HTERT RPE-1 (cell line): ENCODE measurements around the gene TOP2B.

Experiments
- in situ Hi-C: fragments of 300-500 bp; cut with MboI; formaldehyde crosslinking; loops from 4 replicates; pipeline ENCODE4 v1.14.3; 2020; ENCODE audit warnings: low sequenced_read_pairs

TOP2B gene

DNA sequence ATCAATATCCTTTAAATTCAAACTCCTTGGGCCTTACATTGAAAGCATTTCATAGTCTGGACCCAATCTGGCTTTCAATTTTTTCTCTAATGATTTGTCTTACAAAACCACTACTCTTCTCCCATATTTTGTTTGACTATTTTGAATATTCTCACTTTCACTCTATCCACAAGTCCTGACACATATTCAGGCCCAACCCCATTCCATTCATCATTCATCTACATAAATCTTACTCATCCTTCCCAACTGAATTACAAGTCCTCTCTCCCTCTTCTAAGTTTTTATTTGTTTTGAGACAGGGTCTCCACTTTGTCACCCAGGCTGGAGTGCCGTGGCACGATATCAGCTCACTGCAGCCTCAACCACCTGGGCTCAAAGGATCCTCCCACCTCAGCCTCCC lies 43.6 kb downstream of the TOP2B start:
- in situ Hi-C loops = no loop called here

DNA sequence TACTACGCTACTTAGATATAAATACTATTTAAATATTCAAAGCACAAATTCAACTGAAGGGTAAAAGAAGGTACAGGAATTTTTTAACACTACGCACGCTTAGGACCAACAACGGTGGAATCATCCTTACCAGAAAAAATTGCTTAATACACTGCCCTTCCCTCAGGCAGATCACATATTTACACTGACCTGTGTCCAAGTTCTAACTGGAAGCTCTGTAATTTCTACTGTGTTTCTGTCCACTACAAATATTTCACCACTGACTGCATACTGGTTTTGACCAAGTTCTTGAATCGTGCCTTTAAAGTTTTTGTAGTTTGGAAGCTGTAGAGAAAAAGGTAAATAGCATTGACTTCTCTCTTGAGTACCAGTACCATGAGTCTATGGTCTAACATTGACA lies 44.2 kb downstream of the TOP2B start:
- in situ Hi-C loops = no loop called here

DNA sequence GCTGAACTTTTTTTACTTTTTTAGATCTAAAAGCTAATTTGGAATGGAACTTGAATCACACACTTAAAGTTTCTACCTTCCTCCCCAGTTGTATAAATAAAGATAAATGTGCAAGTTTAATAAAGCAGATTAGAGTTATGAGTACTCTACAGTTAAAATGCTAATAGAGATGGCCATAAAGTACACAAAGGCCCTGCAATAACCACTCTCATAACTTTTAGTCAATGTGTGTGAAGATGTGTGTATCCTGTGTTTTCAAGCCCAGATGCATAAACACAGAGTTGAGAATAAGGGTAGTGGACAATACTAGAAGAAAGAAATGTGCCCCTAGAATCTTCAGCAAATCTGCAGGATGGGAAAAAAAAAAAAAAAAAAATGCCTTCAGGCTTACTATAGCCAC lies 45.3 kb downstream of the TOP2B start:
- in situ Hi-C loops = no loop called here

DNA sequence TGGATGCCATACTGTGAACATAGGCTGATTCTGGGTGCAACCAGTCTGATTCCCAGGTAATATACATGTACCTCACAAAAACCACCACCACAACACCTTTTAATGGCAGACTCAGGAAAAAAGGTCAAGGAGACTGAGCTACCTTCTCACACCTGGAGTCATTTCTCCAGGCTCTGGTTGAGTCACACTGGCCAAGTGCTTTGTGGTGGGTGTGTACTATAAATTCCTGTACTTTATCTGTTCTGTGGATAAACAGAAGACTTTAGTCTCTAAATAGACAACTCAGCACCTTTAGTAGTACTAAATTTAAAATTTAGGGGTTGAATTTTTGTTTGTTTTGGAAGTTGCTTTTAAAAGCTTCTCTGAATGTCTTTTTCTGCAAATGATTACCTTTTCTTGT lies 46.7 kb downstream of the TOP2B start:
- in situ Hi-C loops = no loop called here

DNA sequence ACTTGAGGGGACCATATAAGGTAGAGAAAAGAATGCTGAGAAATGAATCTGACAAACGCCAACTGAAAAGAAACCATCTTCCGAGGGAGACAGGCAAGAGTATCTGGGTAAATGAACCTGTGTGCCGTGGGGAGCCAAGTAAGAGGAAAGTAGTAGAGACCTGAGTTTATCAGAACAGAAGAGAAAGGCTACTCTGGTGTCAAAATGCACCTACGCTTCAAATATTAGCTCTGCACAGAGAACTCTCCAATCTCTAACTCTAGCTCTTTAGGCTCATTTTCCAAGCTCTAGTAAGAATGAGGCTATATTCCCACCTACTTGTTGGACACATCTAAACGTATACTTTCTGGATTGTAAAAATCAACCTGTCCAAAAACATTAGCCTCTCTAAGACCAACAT lies 53.5 kb downstream of the TOP2B start:
- in situ Hi-C loops = no loop called here

DNA sequence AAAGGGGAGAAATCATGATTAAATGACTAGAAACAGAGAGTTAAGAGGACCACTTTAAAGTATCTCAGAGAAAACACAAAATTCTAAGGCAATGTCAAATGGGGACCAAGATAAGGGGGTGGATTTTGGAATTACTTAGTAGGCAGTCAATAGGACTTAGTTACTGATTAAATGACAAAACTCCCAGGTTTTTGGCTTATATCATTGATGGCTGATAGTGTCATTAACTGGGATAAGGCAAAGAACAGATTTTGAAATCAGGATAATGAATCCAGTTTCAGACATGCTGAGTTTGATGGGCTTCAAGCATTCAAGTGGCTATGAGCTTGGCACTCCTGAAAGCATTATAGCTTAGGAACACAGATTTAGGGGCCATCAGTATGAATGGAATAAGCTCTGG lies 53.9 kb downstream of the TOP2B start:
- in situ Hi-C loops = no loop called here

DNA sequence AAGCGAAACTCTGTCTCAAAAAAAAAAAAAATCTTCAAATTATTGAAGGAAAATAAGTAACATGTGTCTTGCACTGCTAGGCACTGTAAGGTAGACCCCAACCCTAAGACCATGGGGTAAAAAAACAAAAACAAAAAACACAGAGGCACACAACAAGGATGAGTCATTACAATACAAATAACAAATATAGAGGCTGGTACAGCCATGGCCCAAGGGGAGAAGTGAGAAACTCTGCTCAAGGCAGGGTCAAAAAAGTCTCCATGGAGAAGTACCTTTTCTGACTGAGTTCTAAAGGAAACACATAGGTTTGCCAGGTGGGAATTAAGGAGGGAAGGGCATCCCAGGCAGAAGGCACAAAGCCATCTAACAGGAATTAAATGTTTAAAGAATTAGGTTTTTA lies 54.5 kb downstream of the TOP2B start:
- in situ Hi-C loops = no loop called here

DNA sequence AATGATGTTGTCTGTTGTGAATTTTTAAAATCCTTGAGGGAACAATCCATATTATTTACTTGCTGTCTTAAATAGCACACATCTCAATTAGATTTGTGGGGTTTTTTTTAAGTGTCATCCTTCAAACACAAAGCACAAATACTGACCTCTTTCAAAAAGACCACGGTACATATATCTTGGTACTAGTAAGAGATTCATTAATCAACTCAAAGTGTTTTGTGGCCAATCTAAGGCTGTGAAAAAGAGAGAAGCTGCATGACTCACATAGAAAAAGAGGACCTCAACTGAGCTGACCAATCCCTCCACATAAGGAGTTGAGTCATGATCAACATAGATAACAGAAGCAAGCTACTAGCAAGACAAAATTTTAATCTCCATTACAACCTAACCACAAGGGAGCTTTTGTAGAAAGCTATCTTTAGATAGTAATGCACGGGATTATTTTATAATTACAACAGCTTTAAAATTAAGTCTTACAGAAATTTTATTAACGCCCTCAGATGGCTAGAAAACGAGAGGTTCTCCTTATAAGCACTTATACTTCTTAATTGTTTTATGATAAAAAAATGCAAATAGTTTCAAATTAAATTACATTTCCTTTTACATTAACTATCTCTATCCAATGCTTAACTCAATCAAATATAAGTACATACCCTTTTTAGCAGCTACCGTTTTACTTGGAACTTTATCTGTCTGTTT lies 60.5 kb downstream of the TOP2B start:
- in situ Hi-C loops = no loop called here

DNA sequence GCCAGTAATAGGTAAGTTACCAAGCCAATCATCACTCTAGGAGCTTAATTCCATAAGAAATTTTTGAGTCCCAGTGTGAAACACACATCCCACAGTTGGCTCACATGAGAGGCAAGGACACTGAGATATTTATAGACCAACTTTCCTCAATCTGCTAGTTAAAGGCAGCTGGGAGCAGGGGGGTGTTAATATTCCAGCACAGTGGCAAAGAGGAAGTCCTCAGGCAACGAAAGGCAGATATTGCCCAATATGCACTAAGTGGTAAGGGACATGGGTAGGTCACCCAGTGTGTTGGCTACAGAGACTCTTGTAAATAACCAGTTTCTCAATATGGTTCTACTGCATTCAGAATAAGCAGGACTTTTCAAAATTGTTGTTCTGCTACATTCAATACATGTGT lies 61.0 kb downstream of the TOP2B start:
- in situ Hi-C loops = no loop called here

DNA sequence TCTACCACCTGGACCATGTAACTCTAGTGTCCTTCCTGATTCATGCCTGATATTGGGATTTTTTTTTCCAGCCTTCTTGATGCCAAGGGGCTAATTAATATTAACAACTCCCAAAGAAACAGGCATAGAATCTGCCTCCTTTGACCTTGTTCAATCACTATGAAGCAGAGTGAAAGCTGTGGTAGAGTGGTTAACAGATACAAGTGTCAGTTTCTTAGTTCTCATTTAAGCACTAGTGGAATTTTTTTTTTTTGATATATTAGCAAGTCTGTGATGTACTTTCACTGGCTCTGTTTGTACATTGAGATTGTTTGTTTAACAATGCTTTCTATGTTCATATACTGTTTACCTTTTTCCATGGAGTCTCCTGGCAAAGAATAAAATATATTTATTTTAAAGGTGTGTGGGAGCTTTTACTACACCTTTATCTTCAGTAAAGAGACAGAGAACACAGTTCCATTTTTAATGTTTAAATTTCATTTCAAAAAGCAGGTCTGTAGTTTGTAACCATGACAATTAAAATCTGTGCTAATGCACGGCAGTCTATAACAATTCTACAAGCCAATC lies 67.1 kb downstream of the TOP2B start:
- in situ Hi-C loops = no loop called here

DNA sequence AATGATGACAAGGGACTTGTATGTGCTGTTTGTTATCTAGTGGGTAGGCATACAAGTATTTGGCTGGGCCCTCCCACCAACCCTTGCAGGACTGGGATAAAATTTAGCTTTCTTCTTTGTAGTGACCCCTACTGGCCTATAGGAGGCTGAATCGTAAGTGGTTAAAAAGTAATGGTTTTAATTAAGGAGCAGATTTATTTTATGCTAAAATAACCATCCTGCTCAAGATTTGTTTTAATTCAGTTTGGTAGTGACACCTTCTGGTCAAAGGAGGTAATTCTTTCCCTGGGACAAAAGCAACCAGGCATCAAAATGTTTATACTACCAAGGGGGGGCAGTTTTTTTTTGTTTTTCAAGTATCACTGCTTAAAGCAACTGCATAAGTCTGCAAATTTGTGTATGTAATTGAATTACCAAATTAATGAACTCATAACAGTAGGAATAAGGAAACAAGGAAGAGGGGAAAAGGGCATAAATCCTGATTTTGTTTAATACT lies 70.7 kb downstream of the TOP2B start:
- in situ Hi-C loops = no loop called here

DNA sequence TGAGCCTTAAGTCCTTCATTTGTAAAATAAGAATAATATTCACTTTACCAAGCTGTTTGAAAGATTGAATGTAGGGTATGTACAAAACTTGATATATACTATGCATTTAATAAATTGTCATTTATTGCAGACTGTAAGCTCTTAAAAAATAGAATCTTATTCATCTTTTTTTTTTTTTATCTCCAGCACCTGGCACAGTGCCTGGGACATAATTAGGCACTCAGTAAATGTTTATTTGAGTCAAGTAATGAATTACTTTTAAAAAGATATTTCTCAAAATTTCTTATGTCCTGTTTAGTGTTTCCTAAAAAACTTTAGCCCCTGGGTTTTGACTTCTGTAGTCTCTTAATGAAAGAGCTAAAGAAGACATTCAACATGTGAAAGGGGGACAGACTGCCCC lies 71.7 kb downstream of the TOP2B start:
- in situ Hi-C loops = no loop called here

DNA sequence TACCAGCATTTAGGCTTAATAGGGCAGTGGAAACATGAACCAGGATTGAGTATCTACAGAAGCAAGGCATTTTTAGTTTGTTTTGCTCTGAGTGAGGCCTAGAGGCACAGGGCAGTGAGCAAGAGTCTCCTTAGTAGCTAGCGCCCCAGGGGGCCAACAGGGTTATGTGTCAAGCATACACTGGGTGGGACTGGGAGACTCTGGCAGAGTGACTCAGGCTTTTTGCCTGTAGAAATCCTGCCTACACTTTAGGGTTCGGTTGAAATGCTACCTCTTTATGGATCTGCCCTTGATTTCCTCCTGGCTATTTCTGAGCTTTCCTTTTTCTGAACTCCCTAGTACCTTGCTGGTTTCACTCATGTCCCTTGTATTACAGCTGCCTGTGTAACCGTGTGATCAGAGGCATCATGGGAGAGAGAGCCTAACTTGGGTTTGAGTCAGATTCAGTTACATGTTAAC lies 72.2 kb downstream of the TOP2B start:
- in situ Hi-C loops = no loop called here

DNA sequence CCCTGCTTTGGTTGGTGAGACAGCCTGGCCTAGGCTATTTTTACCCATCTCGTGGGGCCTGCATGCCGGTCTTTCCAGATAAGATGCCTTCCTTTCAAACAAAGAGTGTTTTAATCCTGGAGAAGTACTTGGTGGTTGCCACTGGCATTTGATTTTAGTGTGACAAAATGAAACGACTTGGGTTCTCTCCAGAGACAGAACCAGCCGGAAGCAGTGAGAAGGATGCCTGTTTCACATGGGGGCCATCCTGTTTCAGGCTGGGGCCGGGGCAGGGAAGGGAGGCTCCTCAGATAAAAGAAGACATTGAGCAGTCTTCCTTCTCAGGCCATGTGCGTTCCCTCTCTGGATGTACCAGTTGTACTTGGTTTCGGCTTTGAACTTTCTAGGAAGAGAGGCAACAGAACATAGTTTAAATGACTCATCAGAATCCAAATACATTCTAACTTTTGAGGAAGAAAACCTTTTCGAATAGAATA lies 74.9 kb downstream of the TOP2B start:
- in situ Hi-C loops = no loop called here

DNA sequence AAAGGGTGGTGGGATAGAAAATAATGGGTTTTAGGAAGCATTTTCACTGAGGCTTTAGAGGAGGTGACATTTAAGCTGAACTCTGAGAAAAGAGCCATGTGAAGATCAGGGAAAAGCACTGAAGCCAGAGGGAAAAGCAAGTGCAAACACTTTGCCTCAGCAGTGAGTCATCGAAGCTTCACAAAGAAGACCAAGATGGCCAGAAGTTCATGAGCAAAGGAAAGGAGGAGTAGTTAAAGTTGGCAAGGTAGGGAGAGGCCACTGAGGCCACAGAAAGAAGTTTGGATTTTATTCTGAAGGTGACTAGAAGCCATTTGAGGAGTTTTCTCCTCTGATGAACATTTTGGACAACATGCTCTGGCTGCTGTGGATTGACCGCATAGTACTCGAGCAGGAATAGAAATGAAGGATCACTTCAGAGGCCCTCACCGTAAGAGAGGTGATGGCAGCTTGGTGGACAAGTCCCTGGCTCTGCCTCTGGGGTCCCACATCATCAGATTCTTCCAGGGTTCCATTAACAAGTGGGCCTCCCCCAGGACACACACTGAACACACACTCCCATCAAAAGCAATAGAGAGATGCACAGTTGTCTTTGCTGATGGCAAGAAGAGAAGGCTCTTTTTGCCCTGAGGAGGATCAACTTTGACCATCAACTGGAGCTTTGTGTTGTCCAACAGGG lies 75.5 kb downstream of the TOP2B start:
- in situ Hi-C loops = no loop called here

DNA sequence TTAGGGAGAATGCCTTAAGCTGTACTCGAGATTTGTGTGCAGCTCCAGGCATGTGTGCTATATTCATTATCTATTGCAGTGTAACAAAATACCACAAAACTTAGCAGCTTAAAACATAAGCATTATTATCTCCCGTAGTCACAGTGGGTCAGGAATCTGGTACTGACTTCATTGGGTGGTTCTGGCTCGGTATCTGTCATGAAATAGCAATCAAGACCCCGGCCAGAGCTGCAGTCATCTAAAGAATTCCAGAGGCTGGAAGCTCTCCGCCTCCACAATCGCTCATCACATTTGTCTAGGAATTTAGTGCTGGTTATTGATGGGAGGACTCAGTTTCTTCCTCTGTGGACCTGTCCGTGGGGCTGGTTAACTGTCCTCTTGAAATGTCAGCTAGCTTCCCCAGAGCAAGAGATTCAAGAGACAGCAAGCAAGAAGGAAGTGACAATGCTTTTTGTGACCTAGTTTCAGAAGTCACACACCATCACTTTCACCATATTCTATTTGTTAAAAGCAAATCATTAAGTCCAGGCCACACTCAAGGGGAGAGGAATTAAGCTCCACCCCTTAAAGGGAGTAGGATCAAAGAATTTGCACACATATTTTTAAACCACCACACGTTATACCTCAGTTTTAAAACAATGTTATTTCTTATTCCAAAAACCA lies 76.1 kb downstream of the TOP2B start:
- in situ Hi-C loops = no loop called here

DNA sequence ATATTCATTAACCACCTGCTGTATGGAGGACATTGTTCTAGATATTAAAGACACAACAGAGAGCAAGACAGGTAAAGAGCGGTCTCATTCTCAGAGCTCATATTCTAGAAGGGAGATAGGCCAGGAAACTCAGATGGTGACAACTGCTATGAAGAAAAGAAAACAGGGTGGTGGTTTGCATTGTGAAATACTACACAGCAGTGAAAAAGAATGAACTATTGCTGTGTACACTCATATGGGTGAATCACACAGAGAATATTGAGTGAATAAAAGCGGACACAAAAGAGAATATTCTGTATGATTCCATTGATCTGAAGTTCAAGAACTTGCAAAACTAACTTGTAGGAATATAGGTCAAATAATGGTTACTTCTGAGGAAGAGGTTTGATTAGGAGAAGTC lies 76.7 kb downstream of the TOP2B start:
- in situ Hi-C loops = no loop called here

DNA sequence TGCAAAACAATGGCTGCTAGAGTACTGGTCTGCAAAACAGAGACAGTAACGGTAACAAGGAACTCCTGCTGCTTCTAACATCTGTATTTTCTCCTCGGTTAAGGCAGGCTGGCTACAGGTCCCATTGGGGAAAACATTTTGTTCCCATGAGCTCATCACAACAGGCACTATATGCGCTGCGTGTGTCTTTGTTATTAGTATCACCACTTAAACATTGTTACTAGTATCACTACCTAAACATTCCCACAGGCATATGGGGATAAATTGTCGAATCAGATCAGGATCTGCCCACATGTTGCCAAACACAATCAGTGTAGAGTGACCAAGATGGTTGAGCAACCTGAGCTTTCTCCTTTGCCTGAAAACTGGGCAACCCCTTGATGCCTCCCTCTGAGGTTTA lies 77.2 kb downstream of the TOP2B start:
- in situ Hi-C loops = no loop called here

DNA sequence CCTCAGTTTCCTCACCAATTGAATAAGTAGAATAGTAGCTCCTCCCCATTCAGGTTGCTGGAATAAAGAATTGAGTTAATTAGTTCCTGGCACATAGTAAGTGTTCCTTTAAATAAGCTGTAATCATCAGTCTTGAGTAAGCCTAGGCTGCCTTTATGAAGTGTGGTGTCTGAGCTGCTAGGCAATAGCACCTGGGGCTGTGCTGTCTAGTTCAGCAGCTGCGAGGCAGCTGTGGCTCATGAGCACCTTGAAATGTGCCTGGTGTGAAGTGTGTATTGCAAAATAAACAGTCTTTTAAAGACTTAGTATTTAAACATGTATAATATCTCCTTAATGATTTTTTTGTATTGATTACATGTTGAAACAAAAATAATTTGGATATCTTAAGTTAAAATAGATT lies 77.6 kb downstream of the TOP2B start:
- in situ Hi-C loops = no loop called here

DNA sequence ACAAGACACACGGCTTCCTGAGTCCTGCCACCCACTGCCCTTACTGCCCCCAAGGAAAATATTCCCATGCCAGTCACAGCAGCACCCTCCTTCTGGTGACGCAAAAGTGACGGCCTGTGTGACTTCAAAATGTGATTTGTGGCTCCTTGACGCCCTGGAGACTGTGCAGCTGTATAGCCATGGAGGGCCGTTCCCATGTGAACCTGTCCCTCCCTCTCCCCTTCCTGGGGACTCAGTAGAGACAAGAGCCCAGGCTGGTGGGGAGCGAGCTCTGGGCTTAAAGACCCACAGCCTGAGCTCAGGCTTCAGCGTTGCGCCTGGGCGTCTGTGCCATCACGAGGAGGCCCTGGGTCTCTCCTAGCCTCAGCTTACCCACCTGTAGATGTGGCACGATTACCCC lies 78.2 kb downstream of the TOP2B start:
- in situ Hi-C loops = no loop called here

DNA sequence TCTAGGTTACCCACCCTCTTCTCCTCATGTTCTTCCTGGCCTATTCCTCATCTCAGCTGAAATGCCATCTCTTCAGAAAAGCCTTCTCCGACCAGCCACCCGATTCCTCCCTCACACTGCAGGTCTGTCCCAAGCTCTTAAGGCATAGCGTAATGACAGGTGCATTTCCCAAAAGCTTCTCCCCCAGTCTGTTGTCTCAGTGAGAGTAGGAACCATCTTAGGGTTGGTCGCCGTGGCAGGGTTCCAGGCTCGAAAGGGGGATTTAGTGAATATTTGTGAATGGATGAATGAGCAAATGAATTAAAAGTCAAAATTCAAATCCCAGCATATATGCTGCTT lies 78.6 kb downstream of the TOP2B start:
- in situ Hi-C loops = no loop called here
